Activated CD4-positive, CD25-positive, alpha-beta regulatory T cell treated with anti-CD3 and anti-CD28 coated beads, Interleukin-2, amount 50 U/mL, for 16 hours (primary cell): Measurements from ENCODE around the gene DMAC2.
A peak's percentile ranks its signal among the peaks of the same experiment; 100 is the strongest.
"Not testable (repeated sequence)": the region's sequence is repeated elsewhere in the genome, so short reads cannot be mapped to it uniquely, and the experiment has no call there.

Experiments
- DNase-seq: peaks from one replicate; pipeline ENCODE4 v3.0.0-alpha.2; 2020; ENCODE audit warnings: low read depth, low spot score

DMAC2 gene

DNA sequence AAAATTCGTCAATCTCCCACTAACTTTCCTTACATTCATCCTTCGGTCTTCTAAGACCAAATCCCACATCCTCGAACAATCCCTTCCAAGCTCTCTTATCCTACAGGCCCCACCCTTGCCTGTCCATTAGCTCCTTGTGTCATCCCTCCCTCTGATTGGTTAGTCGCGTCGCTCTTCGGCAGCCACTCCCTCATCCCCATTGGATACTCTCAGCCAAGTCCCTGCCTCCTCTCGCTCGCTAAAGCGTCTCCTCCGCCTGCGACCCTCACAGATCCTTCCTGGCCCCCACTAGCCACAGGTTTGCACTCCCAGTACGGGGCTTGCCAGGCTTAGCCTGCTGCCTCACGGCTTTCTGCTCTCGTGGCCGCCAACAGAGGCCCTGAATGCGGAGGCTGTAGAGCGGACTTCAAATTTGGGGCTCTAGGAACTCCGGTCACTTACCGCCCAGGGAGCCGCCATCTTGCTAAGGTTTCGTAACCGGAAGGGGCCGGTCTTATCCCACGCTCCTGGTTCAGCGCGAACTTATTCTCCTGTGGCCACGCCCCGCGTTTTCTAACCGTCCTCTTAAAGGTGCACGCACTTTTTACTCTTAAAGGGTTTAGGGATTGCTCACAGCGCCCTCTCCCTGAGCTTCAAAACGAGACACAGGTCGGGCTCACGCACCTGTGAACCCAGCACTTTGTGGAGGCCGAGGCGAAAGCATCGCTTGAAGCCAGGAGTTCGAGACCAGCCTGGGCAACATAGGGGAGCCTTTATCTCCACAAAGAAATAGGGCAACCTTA lies at the start of gene DMAC2:
DMAC2 (minus strand) TSS at position 472 of the 782 bp plus-strand sequence; CDS start at position 459, 13 bp downstream.
- peak; percentile 92 for DNase-seq

DNA sequence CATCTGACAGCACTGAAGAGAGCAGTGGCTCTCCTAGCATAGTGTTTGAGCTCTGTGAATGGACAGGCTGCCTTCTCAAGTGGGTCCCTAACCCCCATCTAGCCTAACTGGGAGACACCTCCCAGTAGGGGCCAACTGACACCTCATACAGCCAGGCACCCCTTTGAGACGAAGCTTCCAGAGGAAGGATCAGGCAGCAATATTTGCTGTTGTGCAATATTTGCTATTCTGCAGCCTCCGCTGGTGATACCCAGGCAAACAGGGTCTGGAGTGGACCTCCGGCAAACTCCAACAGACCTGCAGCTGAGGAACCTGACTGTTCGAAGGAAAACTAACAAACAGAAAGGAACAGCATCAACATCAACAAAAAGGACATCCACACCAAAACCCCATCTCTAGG lies 47.2 kb upstream of the DMAC2 start:
- not testable (repeated sequence) for DNase-seq

DNA sequence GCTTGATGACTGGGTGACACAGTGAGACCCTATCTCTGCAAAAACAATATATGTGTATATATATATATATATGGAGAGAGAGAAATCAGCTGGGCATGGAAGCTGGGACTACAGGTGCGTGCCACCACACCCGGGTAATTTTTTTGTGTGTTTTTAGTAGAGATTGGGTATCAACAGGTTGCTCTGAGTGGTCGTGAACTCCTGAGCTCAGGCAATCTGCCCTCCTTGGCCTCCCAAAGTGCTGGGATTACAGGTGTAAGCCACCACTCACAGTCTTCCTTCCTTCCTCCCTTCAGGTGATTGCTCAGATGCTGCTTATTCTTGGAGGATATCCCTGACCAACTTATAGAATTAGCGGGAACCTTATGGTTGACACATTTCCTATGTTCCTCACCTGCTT lies 45.1 kb upstream of the DMAC2 start:
- no peak for DNase-seq

DNA sequence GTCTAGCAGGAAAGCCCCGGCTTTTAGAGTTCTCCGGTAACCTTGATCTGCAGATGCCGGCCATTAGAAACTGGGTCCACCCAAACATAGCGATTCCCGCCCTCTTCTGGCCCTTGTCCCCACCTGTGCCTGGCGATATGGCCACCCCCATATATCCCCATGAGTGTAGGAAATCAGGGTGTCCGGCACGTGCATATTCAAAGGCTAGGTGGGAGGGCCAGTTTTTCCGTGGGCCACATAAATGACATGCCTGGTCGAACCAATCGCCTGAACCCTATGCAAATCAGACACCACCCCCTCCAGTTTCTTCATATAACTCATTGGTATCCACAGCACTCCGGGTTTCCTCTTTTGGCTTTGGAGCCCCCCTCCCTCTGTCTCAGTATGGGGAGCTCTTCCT lies 40.6 kb upstream of the DMAC2 start:
- no peak for DNase-seq

DNA sequence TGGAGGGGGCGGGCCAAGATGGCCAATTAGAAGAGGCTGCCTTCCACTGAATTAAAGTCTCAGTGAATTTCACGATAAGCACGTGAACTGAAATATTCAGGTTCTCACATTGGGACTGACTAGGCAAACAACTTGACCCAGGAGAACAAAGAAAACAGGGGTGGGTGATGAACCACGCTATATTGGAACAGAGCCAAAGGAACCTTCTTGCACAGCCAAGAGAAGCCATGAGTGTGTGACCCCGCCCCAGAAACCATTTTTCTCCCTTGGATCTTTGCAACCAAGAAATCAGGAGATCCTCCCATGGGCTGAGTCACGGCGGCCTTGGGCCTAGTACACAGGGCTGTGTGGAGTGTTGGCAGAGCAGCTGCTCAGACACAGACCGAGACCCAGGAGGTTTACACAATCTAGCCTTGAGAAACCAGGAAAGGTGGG lies 40.1 kb upstream of the DMAC2 start:
- no peak for DNase-seq

DNA sequence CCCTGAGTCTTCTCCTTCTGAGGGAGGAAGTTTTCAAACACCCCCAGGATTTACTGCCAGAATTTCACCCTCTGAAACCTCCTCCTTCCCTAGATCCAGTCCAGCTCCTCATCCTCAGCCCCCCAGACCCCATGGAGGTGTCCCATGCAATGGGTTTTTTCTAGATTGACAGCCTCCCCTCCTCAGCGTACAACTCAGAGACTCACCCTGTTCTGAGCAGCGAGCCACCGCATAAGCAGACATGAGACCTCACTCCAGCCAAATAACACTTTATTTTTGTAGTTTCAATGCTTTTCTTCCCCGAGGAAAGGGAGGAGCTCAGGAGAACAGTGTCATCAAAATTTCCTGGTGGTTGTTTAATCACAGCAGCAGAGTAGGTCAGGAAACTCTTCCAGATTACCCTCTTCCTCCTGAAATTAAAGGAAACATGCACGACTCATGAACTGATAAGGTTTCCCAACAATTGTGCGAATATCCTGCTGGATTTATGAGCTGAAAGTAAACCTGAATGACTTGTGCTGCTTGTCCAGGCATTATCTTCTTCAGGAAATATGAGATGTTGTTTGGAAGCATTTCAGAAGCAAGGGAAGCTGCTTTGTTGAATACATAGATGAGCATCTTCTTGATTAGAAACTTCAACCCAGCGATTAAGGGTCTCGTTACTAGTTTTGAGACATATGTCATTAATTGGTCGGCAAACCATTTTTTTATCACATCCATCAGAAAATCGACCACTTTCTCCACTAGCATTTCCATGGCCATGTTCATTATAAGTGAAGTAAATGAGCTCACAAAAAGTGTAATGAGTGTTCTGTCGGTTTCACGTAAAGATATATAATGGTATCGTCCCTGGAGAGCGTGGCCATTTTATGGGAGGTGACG lies 39.4 kb upstream of the DMAC2 start:
- DNase-seq: no peak

DNA sequence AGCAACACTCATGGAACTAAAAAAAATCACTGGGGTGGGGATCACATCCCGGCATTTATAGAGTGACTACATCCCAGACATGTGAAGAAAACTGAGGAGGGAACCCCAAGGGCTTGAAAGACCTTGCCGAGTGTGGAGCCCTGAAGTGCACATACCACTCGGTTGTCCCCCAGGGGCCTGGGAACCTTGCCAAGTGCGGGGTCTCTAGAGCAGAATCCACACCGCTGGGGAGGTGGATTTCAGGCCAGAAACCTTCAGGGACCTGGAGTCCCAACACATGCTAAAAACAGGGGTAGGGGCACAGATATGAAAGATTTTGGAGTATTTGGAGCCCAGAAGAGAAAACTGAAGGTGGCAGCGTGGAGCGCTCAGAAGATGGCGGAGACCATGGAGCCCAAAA lies 38.5 kb upstream of the DMAC2 start:
- no peak for DNase-seq

DNA sequence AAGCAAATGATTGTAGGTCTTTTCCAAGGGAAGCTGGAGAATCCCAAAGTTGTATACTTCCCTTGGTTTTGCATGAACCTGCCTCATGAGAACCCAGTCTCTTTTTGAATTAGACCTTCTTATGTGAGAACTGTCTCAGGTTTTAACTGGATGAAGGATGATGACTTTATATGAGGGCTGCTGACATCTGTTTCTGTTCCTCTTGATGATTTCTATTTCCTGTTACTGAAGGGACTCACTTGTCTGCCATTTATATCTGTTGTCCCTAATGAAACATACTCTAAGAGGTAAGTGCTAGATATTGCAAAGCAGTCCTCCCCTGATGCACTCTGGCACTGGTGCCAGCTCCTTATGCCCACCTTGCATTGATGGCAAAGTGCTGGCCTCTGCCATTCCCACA lies 36.9 kb upstream of the DMAC2 start:
- no peak for DNase-seq

DNA sequence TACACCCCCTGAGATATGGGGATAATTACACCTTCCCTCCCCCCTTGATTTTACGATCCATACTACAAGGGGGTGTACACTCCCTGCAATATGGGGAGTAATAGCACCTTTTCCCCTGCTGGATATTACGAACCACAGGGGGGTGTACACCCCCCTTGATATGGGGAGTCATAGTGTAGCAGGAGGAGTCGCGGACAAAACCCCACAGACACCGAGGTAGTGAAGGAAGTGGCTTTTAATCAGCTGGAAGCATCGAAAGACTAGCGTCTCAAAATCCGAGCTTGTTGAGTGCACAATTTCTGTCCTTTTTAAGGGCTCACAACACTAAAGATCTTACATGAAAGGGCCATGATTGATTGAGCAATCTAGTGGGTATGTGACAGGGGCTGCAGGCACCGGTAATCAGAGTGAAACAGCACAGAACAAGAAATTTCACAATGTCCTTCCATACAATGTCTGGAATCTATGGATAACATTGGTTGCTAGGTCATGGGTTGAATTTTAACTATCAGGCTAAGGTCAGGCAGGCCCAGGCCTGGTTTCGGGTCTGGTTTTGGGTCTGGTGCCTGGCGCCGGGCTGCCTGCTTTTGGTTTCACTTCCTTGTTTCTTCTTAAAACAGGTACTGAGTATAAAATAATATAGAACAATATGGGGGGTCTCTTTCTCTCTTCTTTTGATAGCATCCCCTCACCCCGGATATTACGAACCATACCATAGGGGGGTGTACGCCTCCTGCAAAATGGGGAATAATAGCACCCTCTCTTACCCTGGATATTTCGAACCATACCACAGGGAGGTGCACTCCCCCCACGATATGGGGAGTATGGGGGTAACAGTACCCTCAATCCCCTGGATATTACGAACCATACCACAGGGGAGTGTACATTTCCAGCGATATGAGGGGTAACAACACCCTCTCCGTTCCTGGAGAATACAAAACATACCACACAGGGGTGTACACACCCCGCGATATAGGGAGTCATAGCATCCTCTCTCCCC lies 23.8 kb upstream of the DMAC2 start:
- not testable (repeated sequence) for DNase-seq

DNA sequence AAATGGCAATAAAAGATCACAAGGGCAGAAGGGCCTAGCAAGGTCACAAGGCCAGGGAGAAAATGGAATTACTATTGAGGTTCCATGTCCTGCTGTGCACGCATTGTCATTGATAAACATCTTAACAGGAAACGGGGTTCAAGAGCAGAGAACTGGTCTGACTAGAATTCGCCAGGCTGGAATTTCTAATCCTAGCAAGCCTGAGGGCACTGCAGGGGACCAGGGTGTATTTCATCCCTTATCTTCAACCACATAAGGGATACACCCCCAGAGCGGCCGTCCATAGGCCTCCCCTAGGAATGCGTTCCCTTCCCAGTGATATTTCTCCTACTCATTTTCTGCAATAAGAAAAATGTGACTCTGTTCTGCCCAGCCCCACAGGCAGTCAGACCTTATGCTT lies 22.8 kb upstream of the DMAC2 start:
- no peak for DNase-seq

DNA sequence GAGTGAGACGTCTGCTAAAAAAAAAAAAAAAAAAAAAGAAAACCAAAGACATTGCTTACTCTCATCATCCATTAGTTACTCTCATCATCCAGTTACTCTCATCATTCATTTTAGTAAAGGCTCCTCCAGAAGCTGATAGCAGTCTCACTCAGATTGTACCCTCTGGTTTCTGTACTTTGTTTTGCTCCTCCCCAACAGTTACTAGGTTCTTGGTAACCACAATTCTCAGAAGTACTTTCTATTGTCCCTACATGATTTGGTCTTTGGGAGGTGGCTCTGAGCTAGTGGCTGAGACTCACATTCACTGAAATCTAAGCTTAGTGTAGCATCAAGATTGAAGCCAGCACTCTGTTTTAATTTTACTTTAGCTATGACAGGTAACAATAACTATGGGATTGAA lies 17.5 kb upstream of the DMAC2 start:
- DNase-seq: no peak

DNA sequence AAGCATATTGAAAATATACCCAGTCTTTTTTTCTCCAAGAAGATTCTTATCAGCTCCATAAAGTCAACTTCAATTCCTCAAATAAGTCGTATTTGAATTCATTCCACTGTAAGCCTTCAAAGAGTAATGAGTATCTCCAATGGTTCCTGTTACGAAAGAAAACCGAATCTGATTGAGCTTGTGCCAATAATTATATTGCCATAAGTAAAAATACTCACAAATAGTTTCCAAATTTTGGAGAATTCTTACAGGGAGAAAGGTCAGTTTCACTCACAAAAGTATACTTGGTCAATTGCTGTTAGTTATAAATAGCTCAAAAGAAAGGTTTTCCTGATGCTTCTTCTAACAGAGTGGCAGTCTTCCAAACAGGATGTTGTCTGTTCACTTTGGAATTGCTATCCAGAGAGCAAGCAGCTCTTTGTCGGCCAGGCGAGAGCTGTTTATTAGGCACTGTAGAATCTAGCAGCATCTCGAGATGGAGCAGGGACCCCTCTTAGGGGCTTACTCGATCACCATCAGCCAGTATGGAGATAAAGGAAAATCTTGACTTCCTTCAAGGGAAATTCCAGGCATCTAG lies 16.7 kb upstream of the DMAC2 start:
- DNase-seq: no peak

DNA sequence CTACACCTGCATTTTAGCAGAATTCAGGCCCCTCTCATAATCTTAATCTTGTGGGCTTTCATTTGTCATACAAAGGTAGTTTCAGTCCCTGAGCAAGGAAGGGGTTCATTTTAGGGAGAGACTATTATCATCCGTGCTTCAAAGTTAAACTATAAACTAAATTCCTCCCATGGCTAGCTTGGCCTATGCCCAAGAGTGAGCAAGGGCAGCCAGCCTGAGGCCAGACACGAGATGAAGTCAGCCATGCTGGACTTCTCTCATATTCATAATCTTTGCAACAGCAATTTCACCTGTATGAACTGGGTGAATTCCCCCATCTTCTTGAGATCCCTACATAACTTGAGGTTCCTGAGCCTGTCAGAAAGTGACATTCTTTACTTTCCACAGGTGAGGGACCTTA lies 16.2 kb upstream of the DMAC2 start:
- DNase-seq: no peak

DNA sequence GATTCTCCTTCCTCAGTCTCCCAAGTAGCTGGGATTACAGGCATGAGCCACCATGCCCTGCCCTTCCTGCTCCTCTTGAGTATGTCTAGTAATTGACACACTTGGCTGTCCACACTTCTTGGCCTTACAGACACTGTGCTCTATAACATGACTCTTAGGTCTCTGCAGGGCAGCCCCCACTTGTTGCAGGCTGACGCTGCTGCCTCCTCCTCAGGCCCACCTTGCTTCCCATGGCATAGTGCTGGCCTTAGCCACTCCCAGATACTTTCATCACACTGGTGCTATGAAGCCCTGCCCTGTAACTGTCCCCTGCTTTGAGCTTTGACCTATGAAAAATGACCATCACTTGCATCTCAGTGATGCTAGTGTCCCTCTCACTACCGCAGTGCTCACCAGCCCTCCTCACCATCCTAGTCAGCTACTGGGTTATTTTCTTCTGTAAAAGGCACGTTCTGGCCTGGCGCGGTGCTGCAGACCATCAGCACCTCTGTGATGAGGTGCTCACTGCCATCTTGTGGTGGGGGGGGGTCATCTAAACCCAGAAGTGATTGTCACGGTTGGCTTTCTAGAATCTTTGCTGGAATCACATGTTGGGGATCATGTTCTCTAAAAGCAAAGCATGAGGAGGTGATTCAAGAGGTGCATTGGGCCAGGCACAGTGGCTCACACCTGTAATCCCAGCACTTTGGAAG lies 13.0 kb upstream of the DMAC2 start:
- no peak for DNase-seq

DNA sequence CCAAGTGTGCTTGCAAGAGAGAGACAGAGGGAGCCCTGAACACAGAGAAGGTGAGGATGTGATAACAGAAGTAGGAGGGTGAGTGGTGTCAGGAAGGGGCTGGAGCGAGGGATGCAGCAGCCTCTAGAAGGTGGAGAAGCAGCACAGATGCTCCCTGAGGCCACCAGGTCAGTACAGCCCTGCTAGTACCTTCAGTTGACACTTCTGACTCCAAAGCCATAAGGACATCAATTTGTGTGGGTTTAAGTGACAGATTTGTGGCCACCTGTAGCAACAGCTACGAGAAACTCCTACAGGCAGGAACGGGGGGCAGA lies 10.1 kb upstream of the DMAC2 start:
- no peak for DNase-seq

DNA sequence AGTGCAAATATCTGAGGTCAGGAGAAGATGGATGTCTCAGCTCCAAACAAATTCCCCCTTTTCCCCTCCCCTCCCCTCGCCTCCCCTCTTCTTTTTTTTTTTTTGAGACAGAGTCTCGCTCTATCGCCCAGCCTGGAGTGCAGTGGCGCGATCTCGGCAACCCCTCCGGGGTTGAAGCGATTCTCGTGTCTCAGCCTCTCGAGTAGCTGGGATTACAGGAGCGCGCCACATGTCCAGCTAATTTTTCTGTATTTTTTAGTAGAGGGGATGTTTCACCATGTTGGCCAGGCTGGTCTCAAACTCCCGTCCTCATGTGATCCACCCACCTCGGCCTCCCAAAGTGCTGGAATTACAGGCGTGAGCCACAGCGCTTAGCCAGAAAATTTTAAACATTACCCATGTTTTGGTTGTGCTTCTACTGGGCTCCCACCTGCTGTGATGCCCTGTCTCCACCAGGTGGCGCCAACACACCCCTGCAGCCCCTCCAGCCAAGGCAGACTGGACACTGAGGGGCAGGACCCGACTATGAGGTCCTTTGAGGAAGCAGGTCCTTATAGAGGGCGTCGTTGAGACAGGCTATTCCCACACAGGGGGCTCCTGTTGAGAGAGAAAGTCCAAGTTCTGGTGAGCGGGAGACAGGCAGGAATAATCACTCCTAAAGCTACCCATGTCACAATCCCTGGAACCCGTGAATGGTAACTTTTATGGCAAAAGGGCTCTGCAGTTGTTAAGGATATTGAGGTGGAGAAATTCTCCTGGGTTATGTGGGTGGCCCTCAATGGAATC lies 9.6 kb upstream of the DMAC2 start:
- DNase-seq: peak; percentile 52

DNA sequence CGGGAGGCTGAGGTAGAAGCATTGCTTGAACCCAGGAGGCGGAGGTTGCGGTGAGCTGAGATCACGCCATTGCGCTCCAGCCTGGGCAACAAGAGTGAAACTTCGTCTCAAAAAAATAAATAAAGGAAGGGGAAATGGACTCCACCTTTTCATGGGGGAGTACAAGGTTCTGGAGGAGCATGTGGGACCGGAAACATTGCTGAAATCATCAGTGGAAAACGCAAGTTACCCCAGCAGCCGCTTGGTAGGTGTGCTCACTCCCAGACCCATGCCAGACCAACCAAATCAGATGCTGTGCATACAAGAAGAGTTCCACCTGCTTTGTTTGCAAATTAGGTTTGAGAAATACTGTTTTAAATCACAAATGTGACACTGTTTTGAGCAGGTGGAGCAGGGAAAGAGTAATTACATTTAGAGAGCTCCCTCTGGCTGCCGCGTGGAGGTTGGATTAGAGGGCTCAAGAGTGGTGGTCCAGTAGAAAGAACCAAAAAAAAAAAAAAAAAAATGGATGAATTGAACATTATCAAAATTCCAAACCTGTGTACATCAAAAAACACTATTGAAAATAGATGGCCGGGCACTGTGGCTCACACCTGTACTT lies 8.1 kb upstream of the DMAC2 start:
- no peak for DNase-seq

DNA sequence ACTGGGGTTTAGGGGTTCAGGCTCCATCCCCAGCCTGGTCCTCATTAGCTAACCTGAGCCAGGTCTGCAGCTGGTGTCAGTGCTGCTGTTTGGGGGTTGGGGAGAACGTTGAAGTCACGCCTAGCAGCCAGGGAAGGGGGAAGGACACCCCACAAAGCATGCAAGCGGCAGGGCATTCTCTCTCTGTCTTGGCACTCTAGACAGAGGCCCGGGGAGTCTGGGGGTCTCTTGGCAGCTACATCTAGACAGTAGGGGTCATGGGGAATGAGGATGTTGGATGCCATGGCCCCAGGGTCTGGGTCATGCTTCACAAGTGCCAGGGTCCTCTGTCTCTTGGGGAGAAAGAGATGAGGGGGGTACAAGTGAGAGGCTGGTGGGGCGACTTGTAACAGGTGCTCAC lies 5.9 kb upstream of the DMAC2 start:
- DNase-seq: no peak

DNA sequence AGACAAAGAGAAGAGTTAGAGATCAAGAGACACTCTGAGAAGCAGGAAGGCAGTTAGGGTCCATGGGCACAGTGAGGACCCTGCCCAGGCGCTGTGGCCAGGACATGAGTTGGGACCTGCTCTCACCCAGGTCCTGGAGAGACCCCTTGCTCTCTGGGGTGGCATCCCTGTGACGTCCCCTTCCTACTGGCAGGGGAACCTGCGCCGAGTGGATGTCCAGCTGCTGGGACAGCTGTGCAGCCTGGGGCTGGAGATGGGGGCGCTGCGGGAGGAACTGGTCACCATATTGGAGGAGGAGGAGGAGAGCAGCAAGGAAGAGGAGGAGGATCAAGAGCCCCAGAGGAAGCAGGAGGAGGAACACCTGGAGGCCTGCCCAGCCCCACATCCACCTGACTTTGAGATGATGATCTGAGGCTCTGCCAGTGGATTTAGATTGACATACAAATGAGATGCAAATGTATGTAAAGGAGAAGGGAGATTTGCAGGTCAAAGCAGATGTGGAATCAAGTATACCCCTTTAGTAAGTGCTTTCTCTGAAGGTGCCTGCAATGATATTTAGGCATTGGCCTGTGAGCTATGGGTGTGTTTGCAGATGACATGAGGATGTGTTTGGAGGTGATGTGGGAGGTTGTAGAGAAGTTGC lies 4.2 kb upstream of the DMAC2 start:
- no peak for DNase-seq
